Thyroid gland (tissue), 4 donors: ENCODE measurements around the gene SIM2.

Experiments
- POLR2A ChIP-seq, 2 donors: fragments of 450-650 bp; IDR thresholded peaks; one replicate each; pipeline ENCODE4 v1.6.1; 2017; ENCODE audit warnings: antibody characterized with exemption in 2 of 2, mild to moderate bottlenecking in 2 of 2, moderate library complexity in 1 of 2
- TF ChIP-seq, protein P1 (sequence below), 6 experiments: fragments of 200-600 bp in 3 of 6; fragments of 450-650 bp in 3 of 6; sonication (generic) in 3 of 6; IDR thresholded peaks; one replicate each; pipeline ENCODE4 v1.5.1; 2016 to 2019; ENCODE audit warnings: antibody characterized with exemption in 6 of 6, mild to moderate bottlenecking in 2 of 6, inconsistent platforms in 1 of 6, moderate library complexity in 1 of 6

DNA sequence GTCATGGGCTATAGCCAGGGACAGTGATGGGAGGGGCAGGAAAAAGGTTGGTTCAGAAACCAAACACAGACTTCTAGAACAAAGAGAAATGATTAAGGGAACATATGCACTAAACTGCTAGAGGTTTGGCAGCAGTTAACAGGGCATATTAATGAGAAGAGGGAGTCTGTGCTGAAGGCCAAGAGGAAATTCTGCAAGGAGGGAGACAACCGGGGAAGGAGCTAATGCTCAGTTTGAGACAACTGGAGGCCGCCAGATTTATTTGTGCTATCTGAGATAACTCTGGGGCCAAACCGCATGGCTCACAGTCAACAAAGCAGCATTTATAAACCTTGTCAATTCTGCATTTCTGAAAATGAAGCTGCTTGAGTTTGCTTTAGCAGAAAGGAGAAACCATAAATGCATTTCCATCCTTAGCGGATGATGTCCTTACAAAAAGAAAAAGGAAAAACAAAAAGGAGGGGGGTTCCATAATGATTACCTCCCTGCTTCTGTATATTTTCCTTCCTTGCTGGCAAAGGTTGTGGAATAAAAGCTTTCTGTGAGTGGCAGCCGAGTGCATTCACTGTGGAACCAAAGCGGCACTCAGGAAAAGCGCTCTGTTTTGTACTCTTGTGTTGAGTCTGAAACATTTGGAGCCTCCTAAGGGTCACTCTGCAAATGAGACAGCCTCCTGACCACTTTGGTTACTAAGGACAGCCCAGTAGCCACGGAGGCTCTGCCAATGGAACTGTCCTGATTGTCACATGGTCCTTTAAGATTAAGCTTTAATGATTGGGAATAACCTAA lies 70.3 kb downstream of the SIM2 start:
- TF ChIP-seq, protein P1, sequence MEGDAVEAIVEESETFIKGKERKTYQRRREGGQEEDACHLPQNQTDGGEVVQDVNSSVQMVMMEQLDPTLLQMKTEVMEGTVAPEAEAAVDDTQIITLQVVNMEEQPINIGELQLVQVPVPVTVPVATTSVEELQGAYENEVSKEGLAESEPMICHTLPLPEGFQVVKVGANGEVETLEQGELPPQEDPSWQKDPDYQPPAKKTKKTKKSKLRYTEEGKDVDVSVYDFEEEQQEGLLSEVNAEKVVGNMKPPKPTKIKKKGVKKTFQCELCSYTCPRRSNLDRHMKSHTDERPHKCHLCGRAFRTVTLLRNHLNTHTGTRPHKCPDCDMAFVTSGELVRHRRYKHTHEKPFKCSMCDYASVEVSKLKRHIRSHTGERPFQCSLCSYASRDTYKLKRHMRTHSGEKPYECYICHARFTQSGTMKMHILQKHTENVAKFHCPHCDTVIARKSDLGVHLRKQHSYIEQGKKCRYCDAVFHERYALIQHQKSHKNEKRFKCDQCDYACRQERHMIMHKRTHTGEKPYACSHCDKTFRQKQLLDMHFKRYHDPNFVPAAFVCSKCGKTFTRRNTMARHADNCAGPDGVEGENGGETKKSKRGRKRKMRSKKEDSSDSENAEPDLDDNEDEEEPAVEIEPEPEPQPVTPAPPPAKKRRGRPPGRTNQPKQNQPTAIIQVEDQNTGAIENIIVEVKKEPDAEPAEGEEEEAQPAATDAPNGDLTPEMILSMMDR (IDR thresholded peaks at IDR 0.05): no peak
- no peak for TF ChIP-seq POLR2A (IDR thresholded peaks at IDR 0.05)
